Panc1 (cell line): Measurements from ENCODE around the gene GPM6B. TPM values are rescaled to one million over a fixed set of nuclear protein-coding genes. Genes with fewer than 3 reads are reported as not detected.

ENCODE experiments used
- ATAC-seq: fragments of 200-7000 bp; cut with Tn5 transposase; 2 replicates; pipeline ENCODE4 v1.9.1; 2020; ENCODE audit warnings: mild to moderate bottlenecking, moderate library complexity
- BruUV-seq: library from RNA; stranded (reverse); fragments of 400-500 nt; replicated peaks from 2 replicates; lab custom pipeline; 2021; lab: Mats Ljungman, UMichigan
- CTCF ChIA-PET: fragments of 300-600 bp; sonication (Branson Sonifier 250); formaldehyde crosslinking; loops from one replicate; lab custom pipeline; 2022; ENCODE audit warnings: antibody characterized with exemption; lab: Charles Lee
- POLR2A ChIA-PET: fragments of 300-600 bp; sonication (Branson Sonifier 250); formaldehyde crosslinking; loops from one replicate; lab custom pipeline; 2022; ENCODE audit warnings: antibody characterized with exemption; lab: Charles Lee
- DNase-seq: peaks from one replicate; pipeline ENCODE4 v3.0.0-alpha.2; 2010; ENCODE audit warnings: low read depth, low spot score
- H3K27ac ChIP-seq: 2 replicates; pipeline ENCODE4 v1.5.1; 2011; ENCODE audit warnings: mild to moderate bottlenecking, low read length, inconsistent platforms
- H3K27me3 ChIP-seq: fragments of 200-500 bp; sonication (Bioruptor generic); 2 replicates; pipeline ENCODE4 v1.6.0; 2014; ENCODE audit warnings: low read length, inconsistent platforms; ENCODE audit not compliant: control insufficient read depth, insufficient read depth
- H3K36me3 ChIP-seq: fragments of 200-500 bp; sonication (Bioruptor generic); 2 replicates; pipeline ENCODE4 v1.5.1; 2014; ENCODE audit warnings: inconsistent platforms, mild to moderate bottlenecking, low read length, moderate library complexity; ENCODE audit not compliant: control insufficient read depth, insufficient read depth
- H3K4me1 ChIP-seq: 2 replicates; pipeline ENCODE4 v1.5.1; 2011; ENCODE audit warnings: inconsistent platforms, mild to moderate bottlenecking, low read length, moderate library complexity; ENCODE audit not compliant: control insufficient read depth, insufficient read depth
- H3K4me3 ChIP-seq, 2 experiments: 2 replicates each; pipeline ENCODE4 v1.5.1; 2011 to 2012; ENCODE audit warnings: low read depth in 2 of 2, low read length in 2 of 2, mild to moderate bottlenecking in 2 of 2, inconsistent platforms in 1 of 2, moderate library complexity in 1 of 2
- H3K9me3 ChIP-seq: fragments of 200-500 bp; sonication (Bioruptor generic); 2 replicates; pipeline ENCODE4 v1.5.1; 2014; ENCODE audit warnings: low read depth, mild to moderate bottlenecking, inconsistent platforms, low read length, moderate library complexity; ENCODE audit not compliant: control insufficient read depth, insufficient read depth
- CTCF ChIP-seq: fragments of 450-650 bp; IDR thresholded peaks from 2 replicates; pipeline ENCODE4 v1.5.1; 2017; ENCODE audit warnings: mild to moderate bottlenecking
- POLR2AphosphoS5 ChIP-seq: IDR thresholded peaks from 2 replicates; pipeline ENCODE4 v1.6.1; 2012; ENCODE audit warnings: mild to moderate bottlenecking, low read depth, low read length, moderate library complexity
- REST ChIP-seq, 2 experiments: IDR thresholded peaks; 2 replicates each; pipeline ENCODE4 v1.6.1; 2011 to 2012; ENCODE audit warnings: low read depth in 2 of 2, control low read depth in 1 of 2, low read length in 1 of 2, mild to moderate bottlenecking in 1 of 2, moderate library complexity in 1 of 2; ENCODE audit not compliant: insufficient read depth in 1 of 2
- SIN3A ChIP-seq: IDR thresholded peaks from 2 replicates; pipeline ENCODE4 v1.6.1; 2012; ENCODE audit warnings: low read depth, mild to moderate bottlenecking, low read length, moderate library complexity, borderline replicate concordance; ENCODE audit not compliant: insufficient read depth
- TCF7L2 ChIP-seq: IDR thresholded peaks from 2 replicates; pipeline ENCODE4 v1.6.1; 2011; ENCODE audit warnings: mild to moderate bottlenecking, low read depth, low read length, inconsistent platforms
- in situ Hi-C: cut with HindIII; loops from 2 replicates; pipeline ENCODE4 v1.10.0; 2016; ENCODE audit warnings: low sequenced_read_pairs, low pct_unique_long_range_greater_than_20kb
- intact Hi-C: fragments of 100-400 bp; cut with micrococcal nuclease; formaldehyde crosslinking; loops from one replicate; pipeline ENCODE4 v1.10.0; 2022; ENCODE audit not compliant: unreplicated experiment
- total RNA-seq: library from RNA; stranded (reverse); gene quantifications from one replicate; pipeline ENCODE4 v1.2.1, GENCODE V29; 2021; ENCODE audit not compliant: unreplicated experiment

The GPM6B gene
- total RNA-seq, 1 experiment from 2014 or later, result not detected

- DNase-seq (no peak), ATAC-seq (no peak)
- in situ Hi-C loops, result no loop called here
- Histone ChIP-seq H3K36me3 (no peaks in the 10 kb centered on the region), H3K27ac (no peak overlapping the region), H3K9me3 (no peaks in the 10 kb centered on the region), H3K4me1 (no peaks in the 10 kb centered on the region), H3K4me3 (no peak overlapping the region), H3K27me3 (no peaks in the 10 kb centered on the region)
- CTCF ChIA-PET, result no interaction called here
- TF ChIP-seq SIN3A, result no peak
- TF ChIP-seq CTCF, result no peak
- no peak for TF ChIP-seq REST (IDR thresholded peaks at IDR 0.05; ENCODE audit: insufficient read depth in 1 of 2, low read depth in 2 of 2, low read length in 1 of 2)
- no peak for TF ChIP-seq POLR2AphosphoS5
- TF ChIP-seq TCF7L2, result no peak
- POLR2A ChIA-PET, result no interaction called here
- intact Hi-C loops, result no loop called here
- BruUV-seq, result no TSS peak
Observed at GRCh38 chrX:13803116-13803515, 13.8 kb downstream of the GPM6B start.

GRCh38 chrX:13798184-13798583 lies 18.7 kb downstream of the GPM6B start:
- in situ Hi-C loops, result no loop called here
- no peak for DNase-seq
- ChIA-PET POLR2A (no interaction called here), CTCF (no interaction called here)
- intact Hi-C loops, result no loop called here
- no peaks in the 10 kb centered on the region for H3K9me3 ChIP-seq
- no peaks in the 10 kb centered on the region for H3K36me3 ChIP-seq
- no peaks in the 10 kb centered on the region for H3K27me3 ChIP-seq
- H3K4me3 ChIP-seq, result no peak overlapping the region
- ATAC-seq, result no peak
- no TSS peak for BruUV-seq
- no peak overlapping the region for H3K27ac ChIP-seq
- TF ChIP-seq TCF7L2 (no peak), SIN3A (no peak), POLR2AphosphoS5 (no peak), CTCF (no peak), REST (IDR thresholded peaks at IDR 0.05; ENCODE audit: insufficient read depth in 1 of 2, low read depth in 2 of 2, low read length in 1 of 2) (no peak)
- H3K4me1 ChIP-seq, result no peaks in the 10 kb centered on the region
